ENCODE data around the gene NAP1L1.

GRCh38 chr12:76028571-76029277, 55.8 kb downstream of the NAP1L1 start:
- TF ChIP-seq CTCF (conservative IDR thresholded peaks at IDR 0.05), result no peak
- no peak for TF ChIP-seq ZFX (IDR thresholded peaks at IDR 0.05)

Data from C4-2B (cell line).